Trophoblast cell (in vitro differentiated cells and primary cell): Measurements from ENCODE around the gene MSANTD3.

Experiments used
- DNase-seq, 2 donors: peaks; one replicate each; pipeline ENCODE4 v3.0.0-alpha.2; 2016
- H2AFZ ChIP-seq: 2 replicates; pipeline ENCODE4 v1.6.1; 2013; ENCODE audit warnings: low read length, moderate library complexity, mild to moderate bottlenecking; ENCODE audit not compliant: insufficient read depth, poor library complexity
- H2AK5ac ChIP-seq: 2 replicates; pipeline ENCODE4 v1.6.1; 2013; ENCODE audit warnings: mild to moderate bottlenecking, low read length
- H2BK120ac ChIP-seq: 2 replicates; pipeline ENCODE4 v1.6.1; 2013; ENCODE audit warnings: low read length, mild to moderate bottlenecking, moderate library complexity; ENCODE audit not compliant: insufficient read depth, poor library complexity
- H2BK12ac ChIP-seq: 2 replicates; pipeline ENCODE4 v1.6.1; 2013; ENCODE audit warnings: mild to moderate bottlenecking, low read length, moderate library complexity
- H2BK5ac ChIP-seq: 2 replicates; pipeline ENCODE4 v1.6.1; 2013; ENCODE audit warnings: low read length, low read depth, moderate library complexity, mild to moderate bottlenecking; ENCODE audit not compliant: poor library complexity
- H3K14ac ChIP-seq: 2 replicates; pipeline ENCODE4 v1.6.1; 2013; ENCODE audit warnings: mild to moderate bottlenecking, low read length
- H3K18ac ChIP-seq: 2 replicates; pipeline ENCODE4 v1.6.1; 2013; ENCODE audit warnings: mild to moderate bottlenecking, low read length
- H3K23ac ChIP-seq: 2 replicates; pipeline ENCODE4 v1.6.1; 2013; ENCODE audit warnings: low read length
- H3K27ac ChIP-seq: 2 replicates; pipeline ENCODE4 v1.5.1; 2013; ENCODE audit warnings: low read depth, mild to moderate bottlenecking, inconsistent platforms, low read length, moderate library complexity
- H3K27me3 ChIP-seq: 2 replicates; pipeline ENCODE4 v1.6.1; 2013; ENCODE audit warnings: inconsistent platforms, mild to moderate bottlenecking, low read length, moderate library complexity; ENCODE audit not compliant: insufficient read depth
- H3K36me3 ChIP-seq, 2 experiments: 1 replicate in 1 of 2; 2 replicates in 1 of 2; pipeline ENCODE4 v1.6.1; 2013; ENCODE audit warnings: low read length in 2 of 2, mild to moderate bottlenecking in 2 of 2, moderate library complexity in 1 of 2; ENCODE audit not compliant: insufficient read depth in 2 of 2, control insufficient read depth in 1 of 2
- H3K4ac ChIP-seq: 2 replicates; pipeline ENCODE4 v1.6.1; 2013; ENCODE audit warnings: low read depth, mild to moderate bottlenecking, low read length, moderate library complexity
- H3K4me1 ChIP-seq, 2 experiments: 1 replicate in 1 of 2; 2 replicates in 1 of 2; pipeline ENCODE4 v1.6.1; 2013; ENCODE audit warnings: low read length in 2 of 2, mild to moderate bottlenecking in 2 of 2, moderate library complexity in 1 of 2; ENCODE audit not compliant: insufficient read depth in 2 of 2, control insufficient read depth in 1 of 2
- H3K4me2 ChIP-seq: 2 replicates; pipeline ENCODE4 v1.6.1; 2013; ENCODE audit warnings: inconsistent platforms, mild to moderate bottlenecking, low read length, moderate library complexity
- H3K4me3 ChIP-seq: 2 replicates; pipeline ENCODE4 v1.5.1; 2013; ENCODE audit warnings: mild to moderate bottlenecking, low read depth, low read length, inconsistent platforms
- H3K79me1 ChIP-seq: one replicate; pipeline ENCODE4 v1.6.1; 2013; ENCODE audit warnings: low read length
- H3K79me2 ChIP-seq: 2 replicates; pipeline ENCODE4 v1.6.1; 2013; ENCODE audit warnings: low read length, mild to moderate bottlenecking; ENCODE audit not compliant: control insufficient read depth, insufficient read depth, poor library complexity
- H3K9ac ChIP-seq: 2 replicates; pipeline ENCODE4 v1.6.1; 2013; ENCODE audit warnings: mild to moderate bottlenecking, low read length
- H3K9me3 ChIP-seq: 2 replicates; pipeline ENCODE4 v1.6.1; 2013; ENCODE audit warnings: low read depth, mild to moderate bottlenecking, control low read depth, inconsistent platforms, low read length; ENCODE audit not compliant: insufficient read depth
- H4K12ac ChIP-seq: 2 replicates; pipeline ENCODE4 v1.6.1; 2013; ENCODE audit warnings: low read depth, mild to moderate bottlenecking, low read length, moderate library complexity
- H4K8ac ChIP-seq: 2 replicates; pipeline ENCODE4 v1.6.1; 2013; ENCODE audit warnings: low read depth, mild to moderate bottlenecking, low read length, moderate library complexity
- H4K91ac ChIP-seq: one replicate; pipeline ENCODE4 v1.6.1; 2013; ENCODE audit warnings: low read depth, mild to moderate bottlenecking, low read length, moderate library complexity
- WGBS: extraction: QIAGEN DNeasy Blood & Tissue Kit; methylation state at CpG from one replicate; pipeline ENCODE4 v1.1.7; 2013; ENCODE audit warnings: missing lambda C conversion rate; ENCODE audit not compliant: insufficient read length, insufficient coverage; ENCODE audit errors: extremely low coverage; 5-methylcytosine and 5-hydroxymethylcytosine counted together

The MSANTD3 gene

GRCh38 chr9:100457517-100457916 lies 30.6 kb downstream of the MSANTD3 start:
- H3K14ac ChIP-seq: no peak overlapping the region
- H3K23ac ChIP-seq: no peak overlapping the region
- no peaks in the 10 kb centered on the region for H3K9me3 ChIP-seq
- no peak overlapping the region for H3K4me2 ChIP-seq
- H4K91ac ChIP-seq: no peak overlapping the region
- H4K12ac ChIP-seq: no peak overlapping the region
- no peak overlapping the region for H2BK12ac ChIP-seq
- no peaks in the 10 kb centered on the region for H3K27me3 ChIP-seq
- H4K8ac ChIP-seq: no peak overlapping the region
- WGBS: no CpG with 5 or more reads among the region's 1 CpG
- H2AK5ac ChIP-seq: no peak overlapping the region
- H3K27ac ChIP-seq: no peak overlapping the region
- no peaks in the 10 kb centered on the region for H3K79me1 ChIP-seq
- no peak for DNase-seq
- no peaks in the 10 kb centered on the region for H3K4me1 ChIP-seq
- H3K36me3 ChIP-seq: peaks cover under 1 to 3% of the 10 kb centered on the region in 2 experiments
- H3K18ac ChIP-seq: no peak overlapping the region
- no peak overlapping the region for H2BK5ac ChIP-seq
- no peaks in the 10 kb centered on the region for H3K79me2 ChIP-seq
- no peak overlapping the region for H3K4ac ChIP-seq
- no peak overlapping the region for H2AFZ ChIP-seq
- no peak overlapping the region for H3K9ac ChIP-seq
- no peak overlapping the region for H2BK120ac ChIP-seq
- H3K4me3 ChIP-seq: no peak overlapping the region

GRCh38 chr9:100459963-100460362 lies 33.0 kb downstream of the MSANTD3 start:
- no peak overlapping the region for H3K18ac ChIP-seq
- H3K79me1 ChIP-seq: no peaks in the 10 kb centered on the region
- H3K36me3 ChIP-seq: no peaks in the 10 kb centered on the region
- H2AFZ ChIP-seq: no peak overlapping the region
- no CpG with 5 or more reads among the region's 2 CpGs for WGBS
- H3K4me1 ChIP-seq: no peaks in the 10 kb centered on the region
- H3K9ac ChIP-seq: no peak overlapping the region
- H3K27me3 ChIP-seq: no peaks in the 10 kb centered on the region
- no peak overlapping the region for H2BK5ac ChIP-seq
- H3K23ac ChIP-seq: no peak overlapping the region
- no peak overlapping the region for H2BK120ac ChIP-seq
- H3K27ac ChIP-seq: no peak overlapping the region
- no peak overlapping the region for H4K91ac ChIP-seq
- H2AK5ac ChIP-seq: no peak overlapping the region
- no peak for DNase-seq
- H3K9me3 ChIP-seq: no peaks in the 10 kb centered on the region
- H2BK12ac ChIP-seq: no peak overlapping the region
- H4K12ac ChIP-seq: no peak overlapping the region
- H3K4ac ChIP-seq: no peak overlapping the region
- no peak overlapping the region for H4K8ac ChIP-seq
- H3K79me2 ChIP-seq: no peaks in the 10 kb centered on the region
- H3K4me2 ChIP-seq: no peak overlapping the region
- H3K4me3 ChIP-seq: no peak overlapping the region
- H3K14ac ChIP-seq: no peak overlapping the region

GRCh38 chr9:100465274-100465673 lies 38.3 kb downstream of the MSANTD3 start:
- H2BK5ac ChIP-seq: no peak overlapping the region
- no peak overlapping the region for H3K4ac ChIP-seq
- no peak overlapping the region for H3K4me2 ChIP-seq
- H3K23ac ChIP-seq: no peak overlapping the region
- no peak overlapping the region for H3K14ac ChIP-seq
- no peak overlapping the region for H3K27ac ChIP-seq
- no CpG with 5 or more reads among the region's 2 CpGs for WGBS
- no peaks in the 10 kb centered on the region for H3K4me1 ChIP-seq
- H4K12ac ChIP-seq: no peak overlapping the region
- no peak overlapping the region for H3K18ac ChIP-seq
- no peaks in the 10 kb centered on the region for H3K36me3 ChIP-seq
- no peak overlapping the region for H2AK5ac ChIP-seq
- H3K9ac ChIP-seq: no peak overlapping the region
- no peaks in the 10 kb centered on the region for H3K79me1 ChIP-seq
- no peak overlapping the region for H2BK120ac ChIP-seq
- H3K4me3 ChIP-seq: no peak overlapping the region
- H3K9me3 ChIP-seq: no peaks in the 10 kb centered on the region
- no peak overlapping the region for H2AFZ ChIP-seq
- H3K79me2 ChIP-seq: no peaks in the 10 kb centered on the region
- DNase-seq: no peak
- no peak overlapping the region for H2BK12ac ChIP-seq
- no peaks in the 10 kb centered on the region for H3K27me3 ChIP-seq
- no peak overlapping the region for H4K91ac ChIP-seq
- H4K8ac ChIP-seq: no peak overlapping the region

- no peak overlapping the region for H3K4ac ChIP-seq
- H3K23ac ChIP-seq: no peak overlapping the region
- H2BK120ac ChIP-seq: no peak overlapping the region
- no CpG with 5 or more reads among the region's 1 CpG for WGBS
- H3K27me3 ChIP-seq: no peaks in the 10 kb centered on the region
- no peaks in the 10 kb centered on the region for H3K9me3 ChIP-seq
- no peak overlapping the region for H3K4me2 ChIP-seq
- no peak overlapping the region for H3K4me3 ChIP-seq
- H3K79me1 ChIP-seq: no peaks in the 10 kb centered on the region
- H3K36me3 ChIP-seq: no peaks in the 10 kb centered on the region
- no peak overlapping the region for H3K14ac ChIP-seq
- H4K91ac ChIP-seq: no peak overlapping the region
- no peak overlapping the region for H2BK5ac ChIP-seq
- no peak overlapping the region for H2AK5ac ChIP-seq
- no peak overlapping the region for H3K18ac ChIP-seq
- H3K9ac ChIP-seq: no peak overlapping the region
- H3K4me1 ChIP-seq: no peaks in the 10 kb centered on the region
- H2AFZ ChIP-seq: no peak overlapping the region
- H4K12ac ChIP-seq: no peak overlapping the region
- no peak for DNase-seq
- no peak overlapping the region for H3K27ac ChIP-seq
- no peaks in the 10 kb centered on the region for H3K79me2 ChIP-seq
- H4K8ac ChIP-seq: no peak overlapping the region
- H2BK12ac ChIP-seq: no peak overlapping the region
Observed at GRCh38 chr9:100465761-100466160, 38.8 kb downstream of the MSANTD3 start.
